ENCODE data around the gene RSPH1.

- TF ChIP-seq, protein P1, sequence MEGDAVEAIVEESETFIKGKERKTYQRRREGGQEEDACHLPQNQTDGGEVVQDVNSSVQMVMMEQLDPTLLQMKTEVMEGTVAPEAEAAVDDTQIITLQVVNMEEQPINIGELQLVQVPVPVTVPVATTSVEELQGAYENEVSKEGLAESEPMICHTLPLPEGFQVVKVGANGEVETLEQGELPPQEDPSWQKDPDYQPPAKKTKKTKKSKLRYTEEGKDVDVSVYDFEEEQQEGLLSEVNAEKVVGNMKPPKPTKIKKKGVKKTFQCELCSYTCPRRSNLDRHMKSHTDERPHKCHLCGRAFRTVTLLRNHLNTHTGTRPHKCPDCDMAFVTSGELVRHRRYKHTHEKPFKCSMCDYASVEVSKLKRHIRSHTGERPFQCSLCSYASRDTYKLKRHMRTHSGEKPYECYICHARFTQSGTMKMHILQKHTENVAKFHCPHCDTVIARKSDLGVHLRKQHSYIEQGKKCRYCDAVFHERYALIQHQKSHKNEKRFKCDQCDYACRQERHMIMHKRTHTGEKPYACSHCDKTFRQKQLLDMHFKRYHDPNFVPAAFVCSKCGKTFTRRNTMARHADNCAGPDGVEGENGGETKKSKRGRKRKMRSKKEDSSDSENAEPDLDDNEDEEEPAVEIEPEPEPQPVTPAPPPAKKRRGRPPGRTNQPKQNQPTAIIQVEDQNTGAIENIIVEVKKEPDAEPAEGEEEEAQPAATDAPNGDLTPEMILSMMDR (IDR thresholded peaks at IDR 0.05; ENCODE audit: borderline replicate concordance, extremely low read depth, low read length, poor library complexity, severe bottlenecking), result no peak
- TF ChIP-seq EZH2 (IDR thresholded peaks at IDR 0.05; ENCODE audit: borderline replicate concordance, low read depth, low read length, severe bottlenecking), result no peak
Observed at GRCh38 chr21:42475036-42475435, 21.0 kb downstream of the RSPH1 start.
